Ishikawa (cell line): ENCODE results near the gene KPNA4.

Experiments used
- CEBPB ChIP-seq: IDR thresholded peaks from 2 replicates; pipeline ENCODE4 v1.6.1; 2012
- CREB1 ChIP-seq: IDR thresholded peaks from 2 replicates; pipeline ENCODE4 v1.6.1; 2012; ENCODE audit warnings: low read depth
- EGR1 ChIP-seq: IDR thresholded peaks from 2 replicates; pipeline ENCODE4 v1.6.1; 2012
- EP300 ChIP-seq: IDR thresholded peaks from 2 replicates; pipeline ENCODE4 v1.6.1; 2012; ENCODE audit warnings: borderline replicate concordance
- FOXM1 ChIP-seq: IDR thresholded peaks from 2 replicates; pipeline ENCODE4 v1.6.1; 2012; ENCODE audit warnings: low read depth, borderline replicate concordance
- MAX ChIP-seq: IDR thresholded peaks from 2 replicates; pipeline ENCODE4 v1.6.1; 2012
- NFIC ChIP-seq: IDR thresholded peaks from 2 replicates; pipeline ENCODE4 v1.6.1; 2012
- RAD21 ChIP-seq: IDR thresholded peaks from 2 replicates; pipeline ENCODE4 v1.6.1; 2012; ENCODE audit warnings: low read depth
- TAF1 ChIP-seq: IDR thresholded peaks from 2 replicates; pipeline ENCODE4 v1.6.1; 2012; ENCODE audit warnings: low read depth, mild to moderate bottlenecking
- TCF12 ChIP-seq: IDR thresholded peaks from 2 replicates; pipeline ENCODE4 v1.6.1; 2012; ENCODE audit warnings: low read depth
- TEAD4 ChIP-seq: IDR thresholded peaks from 2 replicates; pipeline ENCODE4 v1.6.1; 2012
- YY1 ChIP-seq: IDR thresholded peaks from 2 replicates; pipeline ENCODE4 v1.6.1; 2012; ENCODE audit warnings: low read depth
- ZBTB7A ChIP-seq: IDR thresholded peaks from 2 replicates; pipeline ENCODE4 v1.6.1; 2012; ENCODE audit warnings: low read depth
- TF ChIP-seq, protein P1 (sequence below): IDR thresholded peaks from 2 replicates; pipeline ENCODE4 v1.6.1; 2012; ENCODE audit warnings: low read depth, mild to moderate bottlenecking
- TF ChIP-seq, protein P2 (sequence below): IDR thresholded peaks from 2 replicates; pipeline ENCODE4 v1.6.1; 2012

Gene KPNA4

DNA sequence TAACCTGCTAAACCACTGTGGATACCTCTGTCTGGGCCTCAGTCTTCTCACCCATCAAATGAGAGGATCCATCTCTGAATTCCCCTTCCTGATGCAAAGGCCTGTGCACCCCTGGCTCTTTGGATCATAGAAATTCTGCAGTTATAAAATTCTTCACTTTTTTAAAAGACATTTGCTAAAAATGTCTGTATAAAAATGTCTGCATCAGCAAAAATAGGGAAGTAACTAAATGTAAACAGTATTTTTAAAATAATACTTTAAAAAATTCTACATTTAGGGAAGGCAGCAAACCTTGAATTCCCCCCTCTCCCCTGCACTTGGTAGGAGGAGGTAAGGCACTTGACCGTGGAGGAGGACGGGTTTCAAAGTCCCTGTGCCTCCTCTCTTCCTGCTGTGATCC, 90.2 kb downstream of the KPNA4 start:
- no peak for TF ChIP-seq CREB1
- TF ChIP-seq CEBPB: no peak
- no peak for TF ChIP-seq NFIC
- TF ChIP-seq EP300: no peak
- TF ChIP-seq EGR1: no peak
- TF ChIP-seq FOXM1: no peak
- TF ChIP-seq, protein P1, sequence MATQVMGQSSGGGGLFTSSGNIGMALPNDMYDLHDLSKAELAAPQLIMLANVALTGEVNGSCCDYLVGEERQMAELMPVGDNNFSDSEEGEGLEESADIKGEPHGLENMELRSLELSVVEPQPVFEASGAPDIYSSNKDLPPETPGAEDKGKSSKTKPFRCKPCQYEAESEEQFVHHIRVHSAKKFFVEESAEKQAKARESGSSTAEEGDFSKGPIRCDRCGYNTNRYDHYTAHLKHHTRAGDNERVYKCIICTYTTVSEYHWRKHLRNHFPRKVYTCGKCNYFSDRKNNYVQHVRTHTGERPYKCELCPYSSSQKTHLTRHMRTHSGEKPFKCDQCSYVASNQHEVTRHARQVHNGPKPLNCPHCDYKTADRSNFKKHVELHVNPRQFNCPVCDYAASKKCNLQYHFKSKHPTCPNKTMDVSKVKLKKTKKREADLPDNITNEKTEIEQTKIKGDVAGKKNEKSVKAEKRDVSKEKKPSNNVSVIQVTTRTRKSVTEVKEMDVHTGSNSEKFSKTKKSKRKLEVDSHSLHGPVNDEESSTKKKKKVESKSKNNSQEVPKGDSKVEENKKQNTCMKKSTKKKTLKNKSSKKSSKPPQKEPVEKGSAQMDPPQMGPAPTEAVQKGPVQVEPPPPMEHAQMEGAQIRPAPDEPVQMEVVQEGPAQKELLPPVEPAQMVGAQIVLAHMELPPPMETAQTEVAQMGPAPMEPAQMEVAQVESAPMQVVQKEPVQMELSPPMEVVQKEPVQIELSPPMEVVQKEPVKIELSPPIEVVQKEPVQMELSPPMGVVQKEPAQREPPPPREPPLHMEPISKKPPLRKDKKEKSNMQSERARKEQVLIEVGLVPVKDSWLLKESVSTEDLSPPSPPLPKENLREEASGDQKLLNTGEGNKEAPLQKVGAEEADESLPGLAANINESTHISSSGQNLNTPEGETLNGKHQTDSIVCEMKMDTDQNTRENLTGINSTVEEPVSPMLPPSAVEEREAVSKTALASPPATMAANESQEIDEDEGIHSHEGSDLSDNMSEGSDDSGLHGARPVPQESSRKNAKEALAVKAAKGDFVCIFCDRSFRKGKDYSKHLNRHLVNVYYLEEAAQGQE: no peak
- TF ChIP-seq RAD21: no peak
- no peak for TF ChIP-seq TEAD4
- TF ChIP-seq YY1: no peak
- no peak for TF ChIP-seq MAX
- TF ChIP-seq TAF1: no peak
- no peak for TF ChIP-seq ZBTB7A
- TF ChIP-seq, protein P2, sequence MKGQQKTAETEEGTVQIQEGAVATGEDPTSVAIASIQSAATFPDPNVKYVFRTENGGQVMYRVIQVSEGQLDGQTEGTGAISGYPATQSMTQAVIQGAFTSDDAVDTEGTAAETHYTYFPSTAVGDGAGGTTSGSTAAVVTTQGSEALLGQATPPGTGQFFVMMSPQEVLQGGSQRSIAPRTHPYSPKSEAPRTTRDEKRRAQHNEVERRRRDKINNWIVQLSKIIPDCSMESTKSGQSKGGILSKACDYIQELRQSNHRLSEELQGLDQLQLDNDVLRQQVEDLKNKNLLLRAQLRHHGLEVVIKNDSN: no peak
- TF ChIP-seq TCF12: no peak

DNA sequence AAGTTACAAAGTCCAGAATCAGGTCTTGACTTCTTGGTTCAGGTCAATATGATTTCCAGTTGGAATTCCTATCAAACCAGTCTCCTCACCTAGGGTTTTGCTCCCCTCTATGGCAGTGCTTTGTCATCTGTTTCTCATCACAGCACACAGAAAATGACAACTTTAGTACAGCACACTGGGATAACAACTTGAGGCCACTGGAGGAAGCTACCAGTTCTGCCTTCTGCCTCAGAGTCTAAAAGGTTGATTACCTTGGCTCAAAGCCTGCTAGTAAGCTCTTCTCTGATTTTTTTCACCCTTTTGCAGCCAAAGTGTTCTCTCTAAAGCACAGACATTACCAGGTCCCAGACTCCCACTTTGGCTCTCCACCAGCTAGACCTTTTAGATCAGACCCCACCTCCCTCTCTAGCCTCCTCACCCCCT, 90.9 kb downstream of the KPNA4 start:
- TF ChIP-seq EGR1 (no peak), ZBTB7A (no peak), CEBPB (no peak), TAF1 (no peak), EP300 (no peak), FOXM1 (no peak), MAX (no peak), RAD21 (no peak), TEAD4 (no peak), YY1 (no peak), TCF12 (no peak), NFIC (no peak), CREB1 (no peak)
- TF ChIP-seq, protein P2: no peak
- TF ChIP-seq, protein P1: no peak

- TF ChIP-seq FOXM1 (no peak), YY1 (no peak), EGR1 (no peak), RAD21 (no peak), TEAD4 (no peak), TAF1 (no peak), NFIC (no peak), ZBTB7A (no peak), MAX (no peak), TCF12 (no peak), CEBPB (no peak), CREB1 (no peak), EP300 (no peak)
- TF ChIP-seq, protein P2: no peak
- TF ChIP-seq, protein P1: no peak
Measured at GRCh38 chr3:160473978-160474377, 91.4 kb downstream of the KPNA4 start.

- no peak for TF ChIP-seq EP300
- TF ChIP-seq RAD21: no peak
- no peak for TF ChIP-seq TEAD4
- TF ChIP-seq TAF1: no peak
Measured at GRCh38 chr3:160473221-160473620, 92.2 kb downstream of the KPNA4 start.
